CD14-positive monocyte (primary cell): ENCODE results near the gene TPR. TPM values are rescaled to one million over a fixed set of nuclear protein-coding genes. Genes with fewer than 3 reads are reported as not detected.
"Not testable (repeated sequence)": the region's sequence is repeated elsewhere in the genome, so short reads cannot be mapped to it uniquely, and the experiment has no call there.

Experiments
- DNase-seq, 3 donors: peaks; one replicate each; pipeline ENCODE4 v3.0.0-alpha.2; 2011 to 2022
- H2AFZ ChIP-seq: 2 replicates; pipeline ENCODE4 v1.6.0; 2012; ENCODE audit warnings: mild to moderate bottlenecking, low read depth, low read length, inconsistent platforms; ENCODE audit not compliant: insufficient read depth, poor library complexity, severe bottlenecking
- H3K27ac ChIP-seq, 2 donors: 1 replicate in 1 of 2; 2 replicates in 1 of 2; pipeline ENCODE4 v1.5.1; 2012 to 2013; ENCODE audit warnings: low read length in 2 of 2, control low read depth in 1 of 2, inconsistent platforms in 1 of 2, low read depth in 1 of 2, mild to moderate bottlenecking in 1 of 2
- H3K27me3 ChIP-seq, 2 donors: one replicate each; pipeline versions ENCODE4 v1.6.0 to v1.6.1; 2011 to 2013; ENCODE audit warnings: low read length in 2 of 2; ENCODE audit not compliant: control insufficient read depth in 2 of 2, insufficient read depth in 2 of 2
- H3K36me3 ChIP-seq, 2 donors: replicated peaks in 1 of 2; 1 replicate in 1 of 2; 2 replicates in 1 of 2; pipeline versions ENCODE4 v1.5.1 to v1.6.1; 2012 to 2013; ENCODE audit warnings: low read length in 2 of 2, control low read depth in 1 of 2, inconsistent platforms in 1 of 2, mild to moderate bottlenecking in 1 of 2; ENCODE audit not compliant: insufficient read depth in 2 of 2, control insufficient read depth in 1 of 2
- H3K4me1 ChIP-seq, 2 donors: 1 replicate in 1 of 2; 2 replicates in 1 of 2; pipeline versions ENCODE4 v1.5.1 to v1.6.1; 2012 to 2013; ENCODE audit warnings: low read length in 2 of 2, control low read depth in 1 of 2, inconsistent platforms in 1 of 2, mild to moderate bottlenecking in 1 of 2, moderate library complexity in 1 of 2; ENCODE audit not compliant: insufficient read depth in 2 of 2, control insufficient read depth in 1 of 2
- H3K4me2 ChIP-seq: replicated peaks from 2 replicates; pipeline ENCODE3; 2012; ENCODE audit warnings: low read length, moderate library complexity, mild to moderate bottlenecking; ENCODE audit not compliant: poor library complexity, severe bottlenecking; ENCODE audit errors: extremely low read depth
- H3K4me3 ChIP-seq, 3 experiments: fragments of 200-600 bp in 1 of 3; sonication (generic) in 1 of 3; replicated peaks in 1 of 3; 1 replicate in 2 of 3; 2 replicates in 1 of 3; pipeline ENCODE4 v1.5.1; 2011 to 2013; ENCODE audit warnings: low read length in 3 of 3, mild to moderate bottlenecking in 3 of 3, control low read depth in 2 of 3, low read depth in 2 of 3, inconsistent platforms in 1 of 3, moderate library complexity in 1 of 3
- H3K79me2 ChIP-seq: 2 replicates; pipeline ENCODE4 v1.6.0; 2012; ENCODE audit warnings: mild to moderate bottlenecking, control low read depth, inconsistent platforms, low read length, moderate library complexity; ENCODE audit not compliant: insufficient read depth
- H3K9ac ChIP-seq: 2 replicates; pipeline ENCODE4 v1.6.0; 2017; ENCODE audit warnings: low read length, mild to moderate bottlenecking; ENCODE audit not compliant: insufficient read depth, poor library complexity, severe bottlenecking
- H3K9me3 ChIP-seq, 2 donors: replicated peaks in 1 of 2; 1 replicate in 1 of 2; 2 replicates in 1 of 2; pipeline versions ENCODE4 v1.5.1 to v1.6.1; 2012 to 2013; ENCODE audit warnings: low read length in 2 of 2, control low read depth in 1 of 2; ENCODE audit not compliant: control insufficient read depth in 1 of 2, insufficient read depth in 1 of 2
- H4K20me1 ChIP-seq: 2 replicates; pipeline ENCODE4 v1.6.0; 2012; ENCODE audit warnings: mild to moderate bottlenecking, low read length, control low read depth, moderate library complexity; ENCODE audit not compliant: insufficient read depth
- H3K27ac Mint-ChIP-seq, 7 donors: one replicate each; pipeline ENCODE4 v1.8.0; 2020; ENCODE audit warnings: mild to moderate bottlenecking in 7 of 7, mixed read lengths in 7 of 7, moderate library complexity in 6 of 7, inconsistent platforms in 2 of 7
- H3K27me3 Mint-ChIP-seq, 3 donors: one replicate each; pipeline ENCODE4 v1.8.0; 2021 to 2022; ENCODE audit warnings: low read depth in 3 of 3, mild to moderate bottlenecking in 3 of 3, mixed read lengths in 3 of 3, moderate library complexity in 3 of 3, inconsistent platforms in 1 of 3
- H3K36me3 Mint-ChIP-seq, 2 donors: one replicate each; pipeline ENCODE4 v1.8.0; 2020; ENCODE audit warnings: mixed read lengths in 2 of 2, inconsistent platforms in 1 of 2, mild to moderate bottlenecking in 1 of 2
- H3K4me1 Mint-ChIP-seq: one replicate; pipeline ENCODE4 v1.8.0; 2020; ENCODE audit warnings: mild to moderate bottlenecking, mixed read lengths
- H3K4me3 Mint-ChIP-seq, 2 donors: one replicate each; pipeline ENCODE4 v1.8.0; 2020; ENCODE audit warnings: mild to moderate bottlenecking in 2 of 2, mixed read lengths in 2 of 2, moderate library complexity in 1 of 2
- H3K9me3 Mint-ChIP-seq, 7 donors: one replicate each; pipeline ENCODE4 v1.8.0; 2020 to 2022; ENCODE audit warnings: mixed read lengths in 7 of 7, mild to moderate bottlenecking in 6 of 7, moderate library complexity in 6 of 7, inconsistent platforms in 2 of 7
- CTCF ChIP-seq: fragments of 200-600 bp; IDR thresholded peaks from one replicate; pipeline ENCODE4 v1.8.0; 2022; ENCODE audit warnings: antibody characterized with exemption, mild to moderate bottlenecking
- WGBS: methylation state at CpG from one replicate; pipeline ENCODE4 v1.1.5; 2013; ENCODE audit warnings: missing lambda C conversion rate; ENCODE audit not compliant: insufficient coverage; 5-methylcytosine and 5-hydroxymethylcytosine counted together
- intact Hi-C, 2 donors: fragments of 100-400 bp; cut with micrococcal nuclease; formaldehyde crosslinking; loops; one replicate each; pipeline versions ENCODE4 v1.15.0 to v1.15.1; 2023
- polyA plus RNA-seq, 3 donors: library from polyadenylated mRNA; depleted of rRNA in 1 of 3; unstranded in 2 of 3; stranded (reverse) in 1 of 3; fragments of 300-500 nt in 2 of 3; fragments of >200 nt in 1 of 3; fragmentation: Illumina TruSeq in 2 of 3; gene quantifications; 1 replicate in 2 of 3; 2 replicates in 1 of 3; pipeline ENCODE4 v1.2.3, GENCODE V29; 2012 to 2021

The TPR gene
- polyA plus RNA-seq, 3 donors = 4.3 to 23.3 (median 13.2) TPM

GRCh38 chr1:186375929-186376319, 871 bp upstream of the TPR start:
- H3K9me3 ChIP-seq = no peaks in the 10 kb centered on the region
- H2AFZ ChIP-seq = peak overlapping the region; percentile 90
- H3K27ac Mint-ChIP-seq = peak overlapping the region; percentile 98 to 100 (median 99)
- H3K4me3 Mint-ChIP-seq = peak overlapping the region; percentile 95 to 98
- H3K4me3 ChIP-seq = peak overlapping the region; percentile 70 to 97 (median 89)
- H3K36me3 Mint-ChIP-seq = peaks cover 28 to 34% of the 10 kb centered on the region in 2 donors
- H4K20me1 ChIP-seq = peaks cover 10% of the 10 kb centered on the region
- peak overlapping the region; percentile 92 to 98 for H3K27ac ChIP-seq
- H3K9me3 Mint-ChIP-seq = no peaks in the 10 kb centered on the region
- DNase-seq = no peak
- intact Hi-C loops = loop anchor here in 1 of 2 donors (10.0 kb wide), 1 partner anchor 1221 kb away; the partner anchor contains the start of genes SWT1 and TRMT1L
- H3K4me1 ChIP-seq = peaks cover 13 to 27% of the 10 kb centered on the region in 2 donors
- 0% methylated on average over 9 of the region's 12 CpGs for WGBS
- no peaks in the 10 kb centered on the region for H3K27me3 ChIP-seq
- peaks cover 18 to 30% of the 10 kb centered on the region in 2 donors for H3K36me3 ChIP-seq
- H3K79me2 ChIP-seq = peaks cover 75% of the 10 kb centered on the region
- TF ChIP-seq CTCF = no peak
- peak overlapping the region; percentile 81 for H3K9ac ChIP-seq
- peak overlapping the region; percentile 84 for H3K4me2 ChIP-seq
- peaks cover 14% of the 10 kb centered on the region for H3K4me1 Mint-ChIP-seq
- no peaks in the 10 kb centered on the region for H3K27me3 Mint-ChIP-seq

GRCh38 chr1:186374303-186375151, 526 bp downstream of the TPR start:
- peaks cover 80% of the 10 kb centered on the region for H3K79me2 ChIP-seq
- peak overlapping the region; percentile 90 for H2AFZ ChIP-seq
- H3K36me3 Mint-ChIP-seq = peaks cover 29 to 34% of the 10 kb centered on the region in 2 donors
- DNase-seq = peak; percentile 1 to 4 (median 2)
- peaks cover 13 to 27% of the 10 kb centered on the region in 2 donors for H3K4me1 ChIP-seq
- H3K36me3 ChIP-seq = peaks cover 25 to 32% of the 10 kb centered on the region in 2 donors
- H3K4me1 Mint-ChIP-seq = peaks cover 14% of the 10 kb centered on the region
- peak overlapping the region; percentile 98 to 100 (median 99) for H3K27ac Mint-ChIP-seq
- 0% methylated on average over 27 of the region's 37 CpGs for WGBS
- peak overlapping the region; percentile 95 to 98 for H3K4me3 Mint-ChIP-seq
- no peaks in the 10 kb centered on the region for H3K9me3 Mint-ChIP-seq
- H3K4me3 ChIP-seq = peak overlapping the region; percentile 70 to 97 (median 89)
- intact Hi-C loops = loop anchor here in 1 of 2 donors (10.0 kb wide), 1 partner anchor 1220 kb away; the partner anchor contains the start of genes SWT1 and TRMT1L
- H4K20me1 ChIP-seq = peaks cover 10% of the 10 kb centered on the region
- no peak for TF ChIP-seq CTCF
- H3K27me3 ChIP-seq = no peaks in the 10 kb centered on the region
- H3K4me2 ChIP-seq = peak overlapping the region; percentile 86
- peak overlapping the region; percentile 92 to 98 for H3K27ac ChIP-seq
- H3K9ac ChIP-seq = peak overlapping the region; percentile 81
- H3K9me3 ChIP-seq = no peaks in the 10 kb centered on the region
- no peaks in the 10 kb centered on the region for H3K27me3 Mint-ChIP-seq

GRCh38 chr1:186347837-186348691, 27.0 kb downstream of the TPR start:
- peak overlapping the region in 1 of 7 donors; percentile 81 for H3K27ac Mint-ChIP-seq
- DNase-seq, H3K9me3 Mint-ChIP-seq, H3K9me3 ChIP-seq, H4K20me1 ChIP-seq, H3K9ac ChIP-seq, H3K4me1 ChIP-seq, H3K4me3 ChIP-seq, H3K79me2 ChIP-seq, intact Hi-C loops, H3K4me2 ChIP-seq, H3K27me3 Mint-ChIP-seq, H3K27me3 ChIP-seq, H3K4me3 Mint-ChIP-seq, H3K4me1 Mint-ChIP-seq, H3K27ac ChIP-seq, H2AFZ ChIP-seq: not testable (repeated sequence)
- 90% methylated on average over 2 of the region's 8 CpGs for WGBS
- peaks cover 98 to 99% of the 10 kb centered on the region in 2 donors for H3K36me3 ChIP-seq
- H3K36me3 Mint-ChIP-seq = peaks cover 86 to 89% of the 10 kb centered on the region in 2 donors
